ENCODE results near the gene FAM8A1.
A peak's percentile ranks its signal among the peaks of the same experiment; 100 is the strongest.

The FAM8A1 gene

DNA sequence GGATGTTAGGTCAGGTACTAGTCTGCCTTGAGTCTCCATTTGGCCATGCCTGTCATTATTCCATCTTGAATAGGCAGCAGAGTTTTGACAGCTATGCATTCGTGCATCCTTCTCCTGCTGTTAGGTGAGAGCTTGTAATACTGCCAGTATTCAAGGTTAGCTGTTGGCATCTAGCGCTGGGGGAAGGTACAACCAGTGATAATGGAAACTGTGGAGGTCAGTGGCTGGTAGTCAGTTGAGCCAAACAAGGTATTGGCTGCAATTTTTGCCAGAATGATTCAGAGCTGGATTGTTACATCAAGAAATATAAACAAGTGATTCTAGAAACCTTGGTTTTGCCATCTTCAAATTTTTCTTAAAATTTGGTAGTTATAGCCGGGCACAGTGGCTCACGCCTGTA is 6.5 kb downstream of the FAM8A1 start:
- DNase-seq: no peak

- no peak for DNase-seq
These were observed 10.7 kb downstream of the FAM8A1 start for GRCh38 chr6:17610835-17611234.

- no peak for DNase-seq
These were observed 11.9 kb downstream of the FAM8A1 start for GRCh38 chr6:17612048-17612447.

- DNase-seq: no peak
These were observed 15.7 kb downstream of the FAM8A1 start for GRCh38 chr6:17615794-17616193.

DNA sequence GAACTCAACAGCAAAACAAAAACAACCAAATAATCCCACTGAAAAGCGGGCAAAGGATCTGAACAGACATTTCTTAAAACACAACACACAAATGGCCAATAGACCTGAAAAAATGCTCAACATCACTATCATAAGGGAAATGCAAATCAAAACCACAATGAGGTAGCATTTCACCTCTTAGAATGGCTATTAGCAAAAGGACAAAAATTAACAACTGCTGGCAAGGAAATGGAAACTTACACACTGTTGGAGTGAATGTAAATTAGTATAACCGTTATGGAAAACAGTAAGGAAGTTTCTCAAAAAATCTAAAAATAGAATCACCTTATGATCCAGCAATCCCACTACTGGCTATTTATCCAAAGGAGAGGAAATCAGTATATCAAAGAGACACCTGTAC is 20.9 kb downstream of the FAM8A1 start:
- DNase-seq: peak; percentile 33

DNA sequence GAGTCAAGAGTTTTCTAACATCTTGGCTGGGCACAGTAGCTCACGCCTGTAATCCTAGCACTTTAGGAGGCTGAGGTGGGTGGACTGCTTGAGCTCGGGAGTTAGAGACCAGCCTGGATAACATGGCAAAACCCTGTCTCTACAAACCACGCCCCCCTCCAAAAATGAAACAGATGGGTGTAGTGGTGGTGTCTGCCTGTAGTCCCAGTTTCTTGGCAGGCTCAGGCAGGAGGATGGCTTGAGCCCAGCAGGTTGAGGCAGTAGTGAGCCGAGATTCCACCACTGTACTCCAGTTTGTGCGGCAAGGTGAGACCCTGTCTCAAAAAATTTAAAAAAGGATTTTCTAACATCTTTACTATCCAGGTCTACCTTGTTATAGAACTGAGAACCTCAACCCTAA is 22.0 kb downstream of the FAM8A1 start:
- no peak for DNase-seq

GRCh38 chr6:17624396-17624795 is 24.3 kb downstream of the FAM8A1 start:
- DNase-seq: no peak

DNA sequence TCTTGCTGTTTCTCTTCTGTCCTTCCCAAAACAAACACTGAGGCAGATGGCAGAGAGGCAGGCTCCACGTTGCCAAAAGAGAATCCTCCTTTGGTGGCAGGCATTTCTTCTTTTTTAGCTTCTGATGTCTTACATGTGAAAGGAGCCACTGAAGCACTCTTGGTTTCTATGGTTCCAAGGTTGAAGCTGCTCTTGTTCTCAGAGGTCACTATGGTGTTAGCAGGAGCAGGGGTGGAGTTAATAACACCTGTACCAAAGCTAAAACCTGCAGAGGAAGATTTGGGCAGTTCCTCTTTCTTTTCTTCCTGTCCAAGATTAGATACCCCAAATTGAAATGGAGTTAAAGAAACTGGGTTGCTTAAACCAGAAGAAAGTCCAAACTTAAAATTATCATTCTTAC is 28.8 kb downstream of the FAM8A1 start:
- DNase-seq: no peak

DNA sequence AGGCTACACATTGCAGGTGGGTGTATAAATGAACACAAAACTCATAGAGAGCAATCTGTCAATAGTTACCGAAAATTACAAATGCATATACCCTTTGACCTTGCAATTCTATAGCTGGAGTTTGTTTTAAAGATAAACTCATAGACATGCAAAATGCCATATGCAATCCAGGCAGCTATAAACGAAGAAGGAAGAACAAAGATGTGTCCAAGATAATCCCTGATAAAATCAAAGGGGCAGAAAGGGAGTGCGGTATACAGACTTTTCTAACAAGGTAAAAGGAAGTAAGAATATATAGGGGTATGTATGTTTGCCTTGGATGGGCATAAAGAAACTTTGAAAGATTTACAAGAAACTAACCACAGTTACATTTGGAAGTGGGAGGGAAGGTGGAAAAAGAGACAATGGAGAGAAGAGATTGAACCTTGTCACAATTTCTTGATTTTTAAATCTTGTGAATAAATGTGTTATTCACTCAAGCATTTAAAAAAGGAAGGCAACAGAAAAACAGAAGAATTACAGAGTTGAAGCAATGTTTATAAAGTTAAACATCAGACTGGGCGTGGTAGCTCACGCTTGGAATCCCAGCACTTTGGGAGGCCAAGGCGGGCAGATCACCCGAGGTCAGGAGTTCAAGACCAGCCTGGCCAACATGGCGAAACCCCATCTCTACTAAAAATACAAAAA is 29.9 kb downstream of the FAM8A1 start:
- DNase-seq: no peak

DNA sequence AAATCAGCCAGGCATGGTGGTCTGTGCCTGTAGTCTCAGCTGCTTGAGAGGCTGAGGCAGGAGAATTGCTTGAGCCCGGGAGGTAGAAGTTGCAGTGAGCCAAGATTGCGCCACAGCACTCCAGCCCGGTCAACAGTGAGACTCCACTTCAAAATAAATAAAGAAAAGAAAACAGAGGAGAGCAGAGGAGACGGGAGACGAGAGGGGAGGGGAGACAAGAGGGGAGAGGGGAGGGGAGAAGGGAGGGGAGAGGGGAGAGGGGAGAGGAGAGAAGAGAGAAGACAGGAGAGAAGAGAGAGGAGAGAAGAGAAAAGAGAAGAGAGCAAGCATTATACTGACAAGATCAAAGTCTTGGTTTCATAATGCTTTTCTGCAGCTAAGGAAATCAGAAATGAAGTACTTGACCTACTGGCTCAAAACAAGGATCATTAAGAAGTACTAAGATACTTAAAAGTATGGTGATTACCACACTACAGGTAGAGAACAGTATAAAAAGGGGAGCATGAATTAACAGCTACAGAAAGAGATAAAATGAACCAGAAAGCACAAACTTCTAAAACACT is 30.5 kb downstream of the FAM8A1 start:
- no peak for DNase-seq

DNA sequence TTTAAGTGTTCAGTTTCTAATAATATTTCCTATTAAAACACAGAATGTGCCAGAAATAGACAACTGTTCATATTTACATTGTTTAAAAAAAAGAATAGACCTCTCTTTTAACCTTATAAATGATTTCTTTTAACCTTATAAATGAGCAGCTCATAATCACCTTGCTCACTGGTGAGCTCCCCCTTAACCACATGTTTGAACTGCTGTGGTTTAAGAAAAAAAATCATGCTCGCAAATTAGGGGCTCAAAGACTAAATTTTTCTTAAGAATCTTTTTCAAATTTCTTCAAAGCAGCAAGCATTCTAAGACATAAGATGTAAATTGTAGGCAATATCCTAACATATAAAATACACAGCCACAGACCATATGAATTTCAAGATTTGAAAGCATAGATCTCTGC is 32.8 kb downstream of the FAM8A1 start:
- no peak for DNase-seq

DNA sequence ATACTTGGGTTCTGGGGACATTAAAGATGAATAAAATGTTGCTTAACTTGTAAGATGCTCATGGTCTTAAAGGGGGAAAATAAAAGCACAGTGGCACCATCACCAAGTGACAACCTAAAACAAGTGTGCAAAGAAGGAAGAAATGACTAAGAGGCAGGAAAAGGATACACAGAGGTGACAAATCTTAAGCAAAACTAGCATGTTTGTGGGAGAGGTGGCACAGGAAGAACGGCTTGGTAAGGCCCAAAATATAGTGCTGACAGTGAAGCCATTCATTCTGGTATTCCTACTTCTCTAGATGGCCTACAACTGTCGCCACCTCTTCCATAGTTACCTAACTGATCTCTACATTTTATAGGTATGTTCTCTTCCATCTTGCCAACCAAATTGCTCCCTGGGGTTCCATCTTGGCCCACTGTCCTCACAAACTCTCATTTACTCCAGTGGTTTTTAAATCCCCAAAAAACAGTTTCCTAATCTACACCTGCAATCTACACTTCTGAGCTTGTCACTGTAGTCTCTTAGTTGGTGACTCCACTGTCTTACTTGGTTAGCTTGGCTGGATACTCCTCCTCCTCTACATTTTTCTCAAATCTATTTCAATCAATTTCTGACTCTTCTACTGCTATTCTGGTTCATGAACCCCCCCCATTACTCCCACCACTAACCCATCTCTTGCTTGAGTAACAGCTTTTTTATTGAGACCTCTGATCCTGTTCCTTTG is 33.5 kb downstream of the FAM8A1 start:
- DNase-seq: no peak

GRCh38 chr6:17635568-17635967 is 35.5 kb downstream of the FAM8A1 start:
- DNase-seq: no peak

DNA sequence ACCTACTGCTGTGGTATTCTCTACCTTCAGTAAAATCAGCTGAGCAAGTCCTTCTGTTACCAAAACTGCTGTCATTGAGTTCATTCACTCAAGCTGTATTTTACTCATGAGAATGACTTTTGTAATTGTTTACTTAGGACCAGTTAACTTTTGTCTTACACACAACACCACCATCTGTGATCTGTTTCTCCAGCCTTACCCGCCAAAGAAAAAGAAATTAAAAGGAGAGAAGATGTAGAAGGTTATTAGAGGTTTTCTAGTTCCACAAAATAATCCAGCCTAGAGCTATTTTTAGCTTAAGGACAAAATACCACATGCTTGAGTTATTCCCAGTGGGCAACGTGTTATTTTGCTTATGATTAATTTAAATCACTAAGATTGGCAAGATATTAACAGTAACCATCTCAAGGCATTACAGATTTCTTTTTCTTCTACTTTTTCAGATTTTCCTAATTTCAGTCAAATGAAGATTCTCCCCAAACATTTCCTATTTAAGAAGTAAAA is 38.2 kb downstream of the FAM8A1 start:
- DNase-seq: no peak

DNA sequence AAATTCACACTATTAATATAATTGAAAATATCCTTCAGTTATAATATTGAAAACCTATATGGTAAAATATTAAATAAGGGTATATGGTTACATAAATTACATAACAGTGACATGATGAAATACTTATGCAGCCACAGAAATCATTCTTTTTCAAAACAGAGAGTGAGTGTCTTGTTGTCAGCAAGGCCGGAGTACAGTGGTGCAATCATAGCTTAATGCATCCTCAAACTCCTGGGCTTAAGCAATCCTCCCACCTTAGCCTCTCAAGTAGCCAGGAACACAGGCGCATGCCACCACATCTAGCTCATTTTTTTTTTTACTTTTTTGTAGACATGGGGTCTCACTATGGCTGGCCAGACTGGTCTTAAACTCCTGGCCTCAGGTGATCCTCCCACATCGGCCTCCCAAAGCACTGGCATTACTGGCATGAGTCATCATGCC is 40.4 kb downstream of the FAM8A1 start:
- no peak for DNase-seq

- no peak for DNase-seq
These were observed 48.6 kb downstream of the FAM8A1 start for GRCh38 chr6:17648745-17649144.

- DNase-seq: no peak
These were observed 50.7 kb downstream of the FAM8A1 start for GRCh38 chr6:17650656-17651309.

- no peak for DNase-seq
These were observed 53.2 kb downstream of the FAM8A1 start for GRCh38 chr6:17653198-17653882.

GRCh38 chr6:17656092-17656491 is 56.0 kb downstream of the FAM8A1 start:
- no peak for DNase-seq

- DNase-seq: no peak
These were observed 56.5 kb downstream of the FAM8A1 start for GRCh38 chr6:17656644-17657043.
